Esophagus squamous epithelium (tissue), 4 donors: ENCODE data around the gene ZNF217.

Experiments used
- CTCF ChIP-seq, 6 experiments: fragments of 450-650 bp in 4 of 6; fragments of 200-600 bp in 2 of 6; sonication (generic) in 2 of 6; IDR thresholded peaks; one replicate each; pipeline ENCODE4 v1.5.1; 2016 to 2019; ENCODE audit warnings: antibody characterized with exemption in 6 of 6, mild to moderate bottlenecking in 4 of 6, moderate library complexity in 4 of 6
- POLR2A ChIP-seq, 4 donors: fragments of 450-650 bp; IDR thresholded peaks; one replicate each; pipeline ENCODE4 v1.6.1; 2017; ENCODE audit warnings: antibody characterized with exemption in 4 of 4, mild to moderate bottlenecking in 4 of 4, moderate library complexity in 3 of 4

DNA sequence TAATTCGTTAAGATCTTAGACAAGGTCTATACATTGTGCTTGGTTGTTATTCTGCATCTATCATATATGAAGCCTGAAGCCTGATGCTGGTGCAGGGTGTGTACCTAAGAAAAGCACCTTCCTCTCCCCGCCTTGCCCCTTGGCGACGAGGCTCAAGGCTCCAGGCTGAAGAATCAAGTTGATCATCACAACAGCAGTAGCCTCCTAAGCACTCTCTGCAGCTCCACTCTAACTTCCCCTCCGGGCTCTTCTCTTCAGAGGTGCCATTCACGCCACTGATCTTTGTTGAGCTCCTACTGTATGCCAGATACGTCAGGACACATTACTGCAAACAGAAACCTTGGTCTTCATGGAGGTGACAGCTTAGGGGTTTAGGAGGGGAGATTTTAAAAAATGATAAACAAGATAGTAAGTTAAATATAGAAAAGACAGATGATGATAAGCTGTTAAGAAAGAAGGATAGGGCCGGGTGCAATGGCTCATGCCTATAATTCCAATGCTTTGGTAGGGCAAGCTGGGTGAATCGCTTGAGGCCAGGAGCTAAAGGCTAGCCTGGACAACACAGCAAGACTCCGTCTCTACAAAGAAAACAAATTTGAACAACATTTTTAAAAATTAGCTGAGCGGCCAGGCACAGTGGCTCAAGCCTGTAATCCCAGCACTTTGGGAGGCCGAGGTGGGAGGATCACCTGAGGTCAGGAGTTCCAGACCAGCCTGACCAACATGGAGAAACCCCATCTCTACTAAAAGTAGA lies 38.4 kb upstream of the ZNF217 start:
- no peak for TF ChIP-seq CTCF (IDR thresholded peaks at IDR 0.05)
- no peak for TF ChIP-seq POLR2A (IDR thresholded peaks at IDR 0.05)
